Measurements from ENCODE around the gene TBC1D22A. TPM values are rescaled to one million over a fixed set of nuclear protein-coding genes. Genes with fewer than 3 reads are reported as not detected.

Gene TBC1D22A
- polyA plus RNA-seq, 4 donors, result 17.7 to 26.4 (median 21.0) TPM

DNA sequence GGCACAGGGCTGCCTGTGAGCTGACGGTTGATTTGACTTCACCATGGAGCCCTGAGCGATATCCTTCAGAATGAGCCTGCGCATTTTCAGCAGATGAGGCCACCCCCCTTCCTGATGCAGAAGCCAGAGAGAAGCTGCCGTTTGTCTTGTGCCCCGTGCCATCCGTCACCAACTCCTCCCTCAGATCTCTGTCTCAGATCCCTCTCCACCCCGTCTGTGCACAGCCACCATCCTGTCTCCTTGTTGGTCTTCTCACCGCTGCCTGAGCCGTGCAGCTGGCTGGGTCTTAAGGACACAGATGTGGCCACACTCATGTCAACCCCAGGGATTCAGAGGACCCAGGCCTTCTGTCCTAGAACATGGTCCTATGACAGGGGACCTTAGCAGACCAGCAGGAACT, 293.9 kb downstream of the TBC1D22A start:
- Histone ChIP-seq H3K4me3 (ENCODE audit: low read depth in 1 of 3, low read length in 3 of 3) (no peak overlapping the region), H3K36me3 (ENCODE audit: control insufficient read depth in 3 of 3, insufficient read depth in 2 of 3, low read depth in 1 of 3, low read length in 3 of 3) (peaks cover 3 to 19% (median 4%) of the 10 kb centered on the region in 3 donors), H3K27me3 (ENCODE audit: control insufficient read depth in 3 of 3, insufficient read depth in 3 of 3, low read length in 3 of 3) (no peaks in the 10 kb centered on the region), H3K4me1 (ENCODE audit: control insufficient read depth in 3 of 3, insufficient read depth in 2 of 3, low read depth in 1 of 3, low read length in 2 of 3) (no peaks in the 10 kb centered on the region), H3K9me3 (ENCODE audit: control insufficient read depth in 2 of 2, insufficient read depth in 1 of 2, low read depth in 1 of 2, low read length in 1 of 2) (no peaks in the 10 kb centered on the region), H3K27ac (ENCODE audit: low read depth in 1 of 3, low read length in 2 of 3) (no peak overlapping the region)
- FAIRE-seq (no peak), DNase-seq (no peak)
- WGBS, 3 donors, result 87 to 97% (median 94%) methylated on average over 9 of the region's 9 CpGs

DNA sequence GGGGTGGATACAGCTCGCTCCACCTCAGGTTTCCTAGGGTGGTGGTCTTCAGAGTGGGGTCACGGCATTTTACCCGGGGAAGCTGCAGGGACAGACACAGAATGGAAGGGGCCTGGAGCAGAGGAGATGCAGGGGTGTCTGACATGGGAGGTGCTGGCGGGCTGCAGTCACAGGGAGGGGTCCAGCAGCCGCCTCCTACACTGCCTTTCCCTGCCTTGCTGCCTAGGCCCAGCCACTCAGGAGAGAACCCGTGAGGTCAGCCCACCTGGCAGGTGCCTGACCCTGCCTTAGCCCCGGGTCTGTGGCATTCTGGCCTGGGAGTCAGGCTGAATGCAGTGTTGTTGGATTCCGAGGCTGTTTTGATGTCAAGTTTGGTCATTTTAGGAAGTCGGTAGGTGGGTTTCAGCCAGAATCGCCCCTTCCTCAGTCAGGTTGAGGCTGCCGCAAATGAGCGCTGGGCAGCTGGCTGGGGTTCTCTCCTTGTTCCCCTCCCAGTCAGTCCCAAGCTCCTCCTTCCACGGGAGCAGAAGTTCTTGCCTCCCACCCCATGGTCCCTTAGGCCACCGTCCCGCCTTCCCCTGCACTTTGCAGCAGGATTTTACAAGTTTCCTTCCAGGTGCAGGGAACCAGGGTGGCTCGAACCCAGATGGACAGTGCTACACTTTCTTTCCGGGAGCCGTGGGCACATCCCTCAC, 294.5 kb downstream of the TBC1D22A start:
- Histone ChIP-seq H3K27me3 (ENCODE audit: control insufficient read depth in 3 of 3, insufficient read depth in 3 of 3, low read length in 3 of 3) (no peaks in the 10 kb centered on the region), H3K9me3 (ENCODE audit: control insufficient read depth in 2 of 2, insufficient read depth in 1 of 2, low read depth in 1 of 2, low read length in 1 of 2) (no peaks in the 10 kb centered on the region), H3K36me3 (ENCODE audit: control insufficient read depth in 3 of 3, insufficient read depth in 2 of 3, low read depth in 1 of 3, low read length in 3 of 3) (peaks cover 3 to 20% (median 4%) of the 10 kb centered on the region in 3 donors), H3K27ac (ENCODE audit: low read depth in 1 of 3, low read length in 2 of 3) (no peak overlapping the region), H3K4me1 (ENCODE audit: control insufficient read depth in 3 of 3, insufficient read depth in 2 of 3, low read depth in 1 of 3, low read length in 2 of 3) (no peaks in the 10 kb centered on the region), H3K4me3 (ENCODE audit: low read depth in 1 of 3, low read length in 3 of 3) (no peak overlapping the region)
- 97 to 98% (median 98%) methylated on average over 18 of the region's 18 CpGs for WGBS, 3 donors
- DNase-seq, result no peak
- FAIRE-seq, result no peak

DNA sequence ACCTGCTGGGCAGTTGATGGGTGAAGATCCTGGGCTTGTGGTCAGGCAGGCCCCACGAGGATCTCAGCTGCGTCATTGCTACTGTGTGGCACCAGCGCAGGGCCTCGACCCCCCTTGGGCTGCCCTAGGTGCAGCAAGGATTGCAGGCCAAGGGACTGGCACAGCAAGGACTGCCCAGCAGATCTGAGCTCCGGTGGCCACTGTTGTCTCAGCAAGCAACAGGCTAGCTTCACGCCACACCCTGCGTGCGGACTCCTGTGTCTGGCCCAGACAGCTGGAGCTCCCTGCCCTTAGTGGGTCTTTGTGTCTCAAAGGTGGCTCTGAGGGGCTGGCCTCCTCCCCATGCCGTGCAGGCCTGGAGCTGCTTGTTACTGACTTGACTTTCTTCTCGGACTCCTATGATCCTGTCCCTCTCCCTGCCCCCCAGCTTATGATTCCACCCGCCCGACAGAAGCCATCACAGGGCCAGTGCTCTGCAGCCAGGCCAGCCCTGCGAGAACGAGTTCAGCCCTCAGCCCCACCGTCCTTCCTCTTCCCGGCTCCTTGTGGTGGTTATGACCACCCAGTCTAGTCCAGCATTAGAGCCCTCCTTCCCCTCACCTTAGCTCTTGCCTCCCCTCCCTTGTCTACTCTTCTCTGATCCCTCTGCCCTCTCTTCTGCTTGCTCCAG, 295.6 kb downstream of the TBC1D22A start:
- no peak overlapping the region for H3K4me3 ChIP-seq (ENCODE audit: low read depth in 1 of 3, low read length in 3 of 3)

DNA sequence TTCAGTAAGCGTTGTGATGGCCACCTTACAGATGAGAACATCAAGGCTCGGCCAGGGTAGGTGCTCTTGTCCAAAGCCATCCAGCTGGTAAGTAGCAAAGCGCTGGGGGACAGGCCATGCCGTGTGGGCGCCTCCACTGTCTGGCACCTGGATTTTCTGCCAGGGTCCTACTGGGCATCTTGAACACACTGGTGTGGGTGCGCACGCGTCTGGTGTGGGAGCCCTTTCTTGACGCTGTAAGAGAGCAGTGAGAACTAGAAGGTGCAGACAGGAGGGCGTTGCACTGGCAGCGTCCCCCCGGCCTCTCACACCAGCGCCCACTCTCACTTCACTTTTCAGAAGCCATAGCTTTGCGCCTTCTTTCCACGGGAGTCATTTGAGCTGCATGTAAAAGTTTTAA, 296.6 kb downstream of the TBC1D22A start:
- DNase-seq (no peak), FAIRE-seq (no peak)
- Histone ChIP-seq H3K36me3 (ENCODE audit: control insufficient read depth in 3 of 3, insufficient read depth in 2 of 3, low read depth in 1 of 3, low read length in 3 of 3) (peaks cover 3 to 31% (median 4%) of the 10 kb centered on the region in 3 donors), H3K27me3 (ENCODE audit: control insufficient read depth in 3 of 3, insufficient read depth in 3 of 3, low read length in 3 of 3) (no peaks in the 10 kb centered on the region), H3K9me3 (ENCODE audit: control insufficient read depth in 2 of 2, insufficient read depth in 1 of 2, low read depth in 1 of 2, low read length in 1 of 2) (no peaks in the 10 kb centered on the region), H3K27ac (ENCODE audit: low read depth in 1 of 3, low read length in 2 of 3) (no peak overlapping the region), H3K4me1 (ENCODE audit: control insufficient read depth in 3 of 3, insufficient read depth in 2 of 3, low read depth in 1 of 3, low read length in 2 of 3) (no peaks in the 10 kb centered on the region), H3K4me3 (ENCODE audit: low read depth in 1 of 3, low read length in 3 of 3) (no peak overlapping the region)
- 91 to 97% (median 94%) methylated on average over 15 of the region's 15 CpGs for WGBS, 3 donors

More for the DNA sequence above, 295.6 kb downstream of the TBC1D22A start:
- Histone ChIP-seq H3K36me3 (ENCODE audit: control insufficient read depth in 3 of 3, insufficient read depth in 2 of 3, low read depth in 1 of 3, low read length in 3 of 3) (peaks cover 3 to 26% (median 4%) of the 10 kb centered on the region in 3 donors), H3K4me1 (ENCODE audit: control insufficient read depth in 3 of 3, insufficient read depth in 2 of 3, low read depth in 1 of 3, low read length in 2 of 3) (no peaks in the 10 kb centered on the region), H3K27ac (ENCODE audit: low read depth in 1 of 3, low read length in 2 of 3) (no peak overlapping the region), H3K9me3 (ENCODE audit: control insufficient read depth in 2 of 2, insufficient read depth in 1 of 2, low read depth in 1 of 2, low read length in 1 of 2) (no peaks in the 10 kb centered on the region), H3K27me3 (ENCODE audit: control insufficient read depth in 3 of 3, insufficient read depth in 3 of 3, low read length in 3 of 3) (no peaks in the 10 kb centered on the region)
- 95 to 99% (median 98%) methylated on average over 16 of the region's 16 CpGs for WGBS, 3 donors
- FAIRE-seq (no peak), DNase-seq (no peak)

DNA sequence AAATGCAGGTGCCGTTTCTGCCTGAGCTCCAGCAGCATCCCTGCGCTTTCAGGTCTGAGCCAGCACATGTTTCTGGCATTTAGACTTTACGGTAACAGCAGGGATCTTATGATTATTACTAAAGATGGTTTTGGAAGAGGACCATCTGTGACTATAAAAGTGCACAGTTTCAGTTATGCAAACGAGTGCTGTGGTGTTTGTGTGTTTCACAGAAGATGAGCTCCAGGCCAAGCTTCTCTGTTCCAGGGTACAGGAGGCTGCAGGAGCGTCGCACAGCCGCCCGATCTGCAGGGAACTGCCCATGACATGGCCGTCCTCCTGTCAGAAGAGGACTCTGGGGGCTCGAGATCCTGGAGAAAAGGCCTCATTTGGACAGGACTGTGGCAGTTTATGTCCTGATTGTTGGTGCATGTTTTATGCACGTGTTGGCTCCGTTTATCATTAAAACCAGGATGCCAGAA, 297.3 kb downstream of the TBC1D22A start:
- peaks cover 3 to 29% (median 4%) of the 10 kb centered on the region in 3 donors for H3K36me3 ChIP-seq (ENCODE audit: control insufficient read depth in 3 of 3, insufficient read depth in 2 of 3, low read depth in 1 of 3, low read length in 3 of 3)
- no peaks in the 10 kb centered on the region for H3K4me1 ChIP-seq (ENCODE audit: control insufficient read depth in 3 of 3, insufficient read depth in 2 of 3, low read depth in 1 of 3, low read length in 2 of 3)
- H3K9me3 ChIP-seq (ENCODE audit: control insufficient read depth in 2 of 2, insufficient read depth in 1 of 2, low read depth in 1 of 2, low read length in 1 of 2), result no peaks in the 10 kb centered on the region
- FAIRE-seq (no peak), DNase-seq (no peak)
- WGBS, 3 donors, result 82 to 87% (median 85%) methylated on average over 12 of the region's 12 CpGs
- no peak overlapping the region for H3K27ac ChIP-seq (ENCODE audit: low read depth in 1 of 3, low read length in 2 of 3)
- no peak overlapping the region for H3K4me3 ChIP-seq (ENCODE audit: low read depth in 1 of 3, low read length in 3 of 3)
- no peaks in the 10 kb centered on the region for H3K27me3 ChIP-seq (ENCODE audit: control insufficient read depth in 3 of 3, insufficient read depth in 3 of 3, low read length in 3 of 3)

DNA sequence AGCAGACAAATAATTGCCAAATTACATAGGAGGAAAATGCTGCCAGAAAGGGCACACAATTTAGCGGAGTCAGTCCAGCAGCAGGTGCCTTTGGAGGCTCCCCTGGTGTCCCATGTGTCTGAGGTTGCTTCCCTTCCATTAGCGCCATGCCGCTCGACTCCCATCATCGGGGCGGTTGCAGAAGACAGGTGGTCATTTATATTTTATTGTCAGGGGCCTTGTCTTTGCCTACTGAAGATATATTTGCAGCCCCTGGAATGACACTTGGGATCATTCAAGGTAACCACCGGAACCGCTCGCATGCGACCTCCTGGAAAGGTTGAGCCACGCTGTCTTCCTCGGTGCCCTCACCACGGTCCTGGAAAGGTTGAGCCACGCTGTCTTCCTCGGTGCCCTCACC, 298.3 kb downstream of the TBC1D22A start:
- no peak for DNase-seq
- Histone ChIP-seq H3K36me3 (ENCODE audit: control insufficient read depth in 3 of 3, insufficient read depth in 2 of 3, low read depth in 1 of 3, low read length in 3 of 3) (peaks cover 3 to 28% (median 4%) of the 10 kb centered on the region in 3 donors), H3K9me3 (ENCODE audit: control insufficient read depth in 2 of 2, insufficient read depth in 1 of 2, low read depth in 1 of 2, low read length in 1 of 2) (no peaks in the 10 kb centered on the region), H3K4me3 (ENCODE audit: low read depth in 1 of 3, low read length in 3 of 3) (no peak overlapping the region), H3K27ac (ENCODE audit: low read depth in 1 of 3, low read length in 2 of 3) (no peak overlapping the region), H3K27me3 (ENCODE audit: control insufficient read depth in 3 of 3, insufficient read depth in 3 of 3, low read length in 3 of 3) (no peaks in the 10 kb centered on the region), H3K4me1 (ENCODE audit: control insufficient read depth in 3 of 3, insufficient read depth in 2 of 3, low read depth in 1 of 3, low read length in 2 of 3) (no peaks in the 10 kb centered on the region)
- no peak for FAIRE-seq
- 92 to 99% (median 98%) methylated on average over 15 of the region's 15 CpGs for WGBS, 3 donors

DNA sequence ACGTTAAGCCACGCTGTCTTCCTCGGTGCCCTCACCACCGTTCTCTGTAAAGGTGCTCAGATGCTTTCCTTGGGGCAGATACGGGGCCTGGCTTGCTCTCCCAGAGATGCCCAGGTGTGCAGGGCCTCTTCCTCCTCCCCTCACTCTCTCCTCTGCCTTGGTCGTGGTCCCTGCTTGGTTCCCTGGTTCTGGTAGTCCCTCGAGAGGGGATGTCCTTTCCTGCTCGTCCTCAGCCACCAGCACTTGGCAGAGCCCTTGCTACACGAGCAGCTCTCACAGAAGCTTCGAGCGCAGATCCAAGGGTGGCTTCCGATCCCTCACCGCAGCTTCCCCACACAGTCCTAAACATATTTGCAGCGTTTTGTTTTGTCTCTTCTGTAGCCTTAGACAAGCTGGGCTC, 298.8 kb downstream of the TBC1D22A start:
- H3K27ac ChIP-seq (ENCODE audit: low read depth in 1 of 3, low read length in 2 of 3), result no peak overlapping the region
- no peaks in the 10 kb centered on the region for H3K9me3 ChIP-seq (ENCODE audit: control insufficient read depth in 2 of 2, insufficient read depth in 1 of 2, low read depth in 1 of 2, low read length in 1 of 2)
- DNase-seq (no peak), FAIRE-seq (no peak)
- H3K4me3 ChIP-seq (ENCODE audit: low read depth in 1 of 3, low read length in 3 of 3), result no peak overlapping the region
- 93 to 97% (median 97%) methylated on average over 14 of the region's 14 CpGs for WGBS, 3 donors
- no peaks in the 10 kb centered on the region for H3K4me1 ChIP-seq (ENCODE audit: control insufficient read depth in 3 of 3, insufficient read depth in 2 of 3, low read depth in 1 of 3, low read length in 2 of 3)
- no peaks in the 10 kb centered on the region for H3K27me3 ChIP-seq (ENCODE audit: control insufficient read depth in 3 of 3, insufficient read depth in 3 of 3, low read length in 3 of 3)
- H3K36me3 ChIP-seq (ENCODE audit: control insufficient read depth in 3 of 3, insufficient read depth in 2 of 3, low read depth in 1 of 3, low read length in 3 of 3), result peaks cover 3 to 26% (median 4%) of the 10 kb centered on the region in 3 donors

DNA sequence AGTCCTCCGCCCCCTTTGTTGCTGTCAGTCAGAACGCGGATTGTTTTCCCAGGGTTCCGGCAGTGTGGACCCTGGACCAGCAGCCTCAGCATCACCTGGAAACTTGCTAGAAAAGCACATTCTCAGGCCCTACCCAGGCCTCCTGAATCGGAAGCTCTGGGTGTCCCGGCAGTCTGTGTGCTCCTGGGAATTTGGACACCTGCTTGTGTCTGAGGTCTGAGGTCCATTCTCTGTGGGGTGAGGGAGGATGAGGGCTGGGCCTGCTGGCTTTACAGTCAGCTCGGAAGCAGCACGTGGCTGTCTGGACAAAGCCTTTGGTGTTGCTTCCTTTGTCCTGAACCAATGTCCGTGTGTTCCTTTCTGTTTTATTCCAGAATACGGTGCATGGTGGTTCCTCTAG, 299.7 kb downstream of the TBC1D22A start:
- FAIRE-seq, result no peak

More for the DNA sequence above, 299.7 kb downstream of the TBC1D22A start:
- H3K9me3 ChIP-seq (ENCODE audit: control insufficient read depth in 2 of 2, insufficient read depth in 1 of 2, low read depth in 1 of 2, low read length in 1 of 2), result no peaks in the 10 kb centered on the region
- H3K4me1 ChIP-seq (ENCODE audit: control insufficient read depth in 3 of 3, insufficient read depth in 2 of 3, low read depth in 1 of 3, low read length in 2 of 3), result no peaks in the 10 kb centered on the region
- no peak overlapping the region for H3K4me3 ChIP-seq (ENCODE audit: low read depth in 1 of 3, low read length in 3 of 3)
- H3K27ac ChIP-seq (ENCODE audit: low read depth in 1 of 3, low read length in 2 of 3), result no peak overlapping the region
- no peaks in the 10 kb centered on the region for H3K27me3 ChIP-seq (ENCODE audit: control insufficient read depth in 3 of 3, insufficient read depth in 3 of 3, low read length in 3 of 3)
- no peak for DNase-seq
- WGBS, 3 donors, result 94 to 96% (median 95%) methylated on average over 10 of the region's 10 CpGs
- H3K36me3 ChIP-seq (ENCODE audit: control insufficient read depth in 3 of 3, insufficient read depth in 2 of 3, low read depth in 1 of 3, low read length in 3 of 3), result peaks cover 3 to 26% (median 4%) of the 10 kb centered on the region in 3 donors
